Measurements from ENCODE around the gene EPSTI1.

GRCh38 chr13:43026262-43026661 is 34.2 kb upstream of the EPSTI1 start:
- TF ChIP-seq EZH2 (IDR thresholded peaks at IDR 0.05; ENCODE audit: insufficient read depth, poor library complexity, severe bottlenecking) (no peak), EZH2phosphoT487 (IDR thresholded peaks at IDR 0.05; ENCODE audit: insufficient read depth, low read depth) (no peak)

Data from GM23248 (cell line).